Thoracic aorta (tissue), 2 donors: ENCODE results near the gene ZFYVE28. TPM values are rescaled to one million over a fixed set of nuclear protein-coding genes. Genes with fewer than 3 reads are reported as not detected.
"Not testable (repeated sequence)": the region's sequence is repeated elsewhere in the genome, so short reads cannot be mapped to it uniquely, and the experiment has no call there.

Experiments
- ATAC-seq: fragments of 150-250 bp; one replicate; pipeline ENCODE4 v1.8.0; 2017; ENCODE audit warnings: low read depth; ENCODE audit not compliant: insufficient number of reproducible peaks, low FRiP score
- DNase-seq: peaks from one replicate; pipeline ENCODE4 v3.0.0-alpha.2; 2020; ENCODE audit warnings: low spot score
- H3K27ac ChIP-seq, 2 donors: fragments of 200-600 bp; sonication (generic); 1 replicate in 1 of 2; 2 replicates in 1 of 2; pipeline ENCODE4 v1.5.1; 2016; ENCODE audit warnings: mild to moderate bottlenecking in 2 of 2, moderate library complexity in 2 of 2
- H3K27me3 ChIP-seq: fragments of 200-600 bp; sonication (generic); replicated peaks from 2 replicates; pipeline ENCODE4 v1.6.0; 2016; ENCODE audit warnings: mild to moderate bottlenecking; ENCODE audit not compliant: insufficient read depth
- H3K36me3 ChIP-seq: fragments of 200-600 bp; sonication (generic); one replicate; pipeline ENCODE4 v1.5.1; 2016
- H3K4me1 ChIP-seq, 2 donors: fragments of 200-600 bp; sonication (generic); 1 replicate in 1 of 2; 2 replicates in 1 of 2; pipeline versions ENCODE4 v1.5.1 to v1.6.0; 2016; ENCODE audit warnings: low read depth in 2 of 2, mild to moderate bottlenecking in 1 of 2; ENCODE audit not compliant: control insufficient read depth in 1 of 2
- H3K4me3 ChIP-seq: fragments of 200-600 bp; sonication (generic); 2 replicates; pipeline ENCODE4 v1.5.1; 2016; ENCODE audit warnings: mild to moderate bottlenecking
- H3K9me3 ChIP-seq: fragments of 200-600 bp; sonication (generic); 2 replicates; pipeline ENCODE4 v1.5.1; 2016
- CTCF ChIP-seq: fragments of 200-600 bp; sonication (generic); IDR thresholded peaks from one replicate; pipeline ENCODE4 v1.5.1; 2019; ENCODE audit warnings: antibody characterized with exemption
- total RNA-seq, 2 donors: library from RNA; depleted of rRNA; stranded (reverse); fragments of >200 nt; gene quantifications; one replicate each; pipeline versions ENCODE4 v1.1.0 to v1.2.3, GENCODE V29; 2016

The ZFYVE28 gene
- total RNA-seq, 2 donors from 2014 or later: 11.5 to 20.2 TPM

GRCh38 chr4:2433609-2434350, 15.3 kb upstream of the ZFYVE28 start:
- no peak overlapping the region for H3K4me3 ChIP-seq
- TF ChIP-seq CTCF: no peak
- no peaks in the 10 kb centered on the region for H3K9me3 ChIP-seq
- ATAC-seq (no peak), DNase-seq (no peak)
- H3K27me3 ChIP-seq: no peaks in the 10 kb centered on the region
- no peaks in the 10 kb centered on the region for H3K36me3 ChIP-seq
- H3K27ac ChIP-seq: no peak overlapping the region
- H3K4me1 ChIP-seq: no peaks in the 10 kb centered on the region

DNA sequence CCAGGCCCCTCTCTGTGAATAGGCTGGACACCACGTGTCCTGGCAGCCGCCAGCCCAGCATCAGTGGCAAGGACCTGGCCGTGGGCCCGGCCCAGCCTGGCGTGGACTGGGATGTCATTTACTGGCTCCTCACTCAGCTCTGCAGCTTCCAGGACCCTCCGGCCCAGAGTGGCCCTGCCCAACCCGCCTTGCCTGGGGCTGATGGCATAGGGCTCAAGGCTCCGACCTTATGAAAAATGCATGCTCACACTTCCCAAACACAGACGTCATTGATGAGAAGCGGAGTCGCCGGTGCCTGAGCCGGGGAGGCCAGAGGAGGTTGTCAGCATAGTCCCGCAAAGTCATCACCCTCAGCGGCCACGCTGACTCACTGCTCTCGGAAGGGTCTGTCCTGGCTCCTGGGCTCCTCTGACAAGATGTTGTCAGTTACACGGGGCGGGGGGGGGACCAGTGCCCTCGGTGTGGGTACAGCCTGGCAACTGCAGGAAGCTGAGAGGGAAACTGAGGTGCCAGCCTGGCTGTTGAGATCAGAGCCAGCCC, 14.6 kb upstream of the ZFYVE28 start:
- TF ChIP-seq CTCF: no peak
- ATAC-seq (no peak), DNase-seq (no peak)
- Histone ChIP-seq H3K27me3 (no peaks in the 10 kb centered on the region), H3K9me3 (no peaks in the 10 kb centered on the region), H3K36me3 (no peaks in the 10 kb centered on the region), H3K4me3 (no peak overlapping the region), H3K27ac (no peak overlapping the region), H3K4me1 (no peaks in the 10 kb centered on the region)

- Histone ChIP-seq H3K9me3 (no peaks in the 10 kb centered on the region), H3K4me3 (no peak overlapping the region), H3K4me1 (no peaks in the 10 kb centered on the region), H3K27me3 (no peaks in the 10 kb centered on the region), H3K27ac (no peak overlapping the region), H3K36me3 (no peaks in the 10 kb centered on the region)
- no peak for TF ChIP-seq CTCF
- ATAC-seq: no peak
- no peak for DNase-seq
These were observed 13.6 kb upstream of the ZFYVE28 start for GRCh38 chr4:2432004-2432403.

GRCh38 chr4:2429945-2430757, 11.7 kb upstream of the ZFYVE28 start:
- not testable (repeated sequence) for ATAC-seq, H3K27ac ChIP-seq

GRCh38 chr4:2428496-2429213, 10.2 kb upstream of the ZFYVE28 start:
- Histone ChIP-seq H3K36me3 (no peaks in the 10 kb centered on the region), H3K4me1 (no peaks in the 10 kb centered on the region), H3K27me3 (no peaks in the 10 kb centered on the region), H3K27ac (no peak overlapping the region), H3K4me3 (no peak overlapping the region), H3K9me3 (no peaks in the 10 kb centered on the region)
- ATAC-seq: no peak
- no peak for TF ChIP-seq CTCF
- DNase-seq: no peak

More at GRCh38 chr4:2429945-2430757, 11.7 kb upstream of the ZFYVE28 start:
- H3K9me3 ChIP-seq, H3K4me3 ChIP-seq, H3K27me3 ChIP-seq, DNase-seq, H3K4me1 ChIP-seq, H3K36me3 ChIP-seq: not testable (repeated sequence)
